Ovary (tissue), 9 donors: Measurements from ENCODE around the gene ARHGEF28. TPM values are rescaled to one million over a fixed set of nuclear protein-coding genes. Genes with fewer than 3 reads are reported as not detected.

Experiments
- DNase-seq, 5 donors: peaks; one replicate each; pipeline ENCODE4 v3.0.0-alpha.2; 2019 to 2020
- H3K27ac ChIP-seq, 2 donors: fragments of 200-600 bp; one replicate each; pipeline versions ENCODE4 v1.5.1 to v1.8.0; 2019 to 2022
- H3K27me3 ChIP-seq: fragments of 200-600 bp; one replicate; pipeline ENCODE4 v1.8.0; 2022
- H3K36me3 ChIP-seq: fragments of 200-600 bp; sonication (generic); one replicate; pipeline ENCODE4 v1.5.1; 2019
- H3K4me1 ChIP-seq: one replicate; pipeline ENCODE4 v1.8.1; 2013; ENCODE audit warnings: mild to moderate bottlenecking, moderate library complexity; ENCODE audit not compliant: insufficient read depth
- H3K4me3 ChIP-seq: fragments of 200-600 bp; sonication (generic); one replicate; pipeline ENCODE4 v1.5.1; 2017
- H3K9me3 ChIP-seq, 2 donors: fragments of 200-600 bp in 1 of 2; sonication (generic) in 1 of 2; one replicate each; pipeline versions ENCODE4 v1.5.1 to v1.8.1; 2013 to 2019; ENCODE audit warnings: mild to moderate bottlenecking in 1 of 2, moderate library complexity in 1 of 2
- CTCF ChIP-seq, 3 donors: fragments of 450-650 bp in 2 of 3; fragments of 200-600 bp in 1 of 3; IDR thresholded peaks; one replicate each; pipeline versions ENCODE4 v1.5.1 to v1.8.0; 2016 to 2022; ENCODE audit warnings: antibody characterized with exemption in 3 of 3, mild to moderate bottlenecking in 1 of 3
- EP300 ChIP-seq: sonication (generic); formaldehyde crosslinking; IDR thresholded peaks from one replicate; pipeline ENCODE4 v1.6.1; 2017; ENCODE audit warnings: antibody characterized with exemption
- POLR2A ChIP-seq: fragments of 450-650 bp; IDR thresholded peaks from one replicate; pipeline ENCODE4 v1.6.1; 2017; ENCODE audit warnings: antibody characterized with exemption, mild to moderate bottlenecking, moderate library complexity
- WGBS, 3 donors: extraction: QIAGEN DNeasy Blood & Tissue Kit in 1 of 3; methylation state at CpG; one replicate each; pipeline versions ENCODE4 v1.1.5 to v1.1.7; 2013 to 2017; 5-methylcytosine and 5-hydroxymethylcytosine counted together
- intact Hi-C, 4 donors: fragments of 100-400 bp; cut with DNase I; formaldehyde crosslinking; loops; one replicate each; pipeline versions ENCODE4 v1.11.0 to v1.15.1; 2022 to 2023
- polyA plus RNA-seq, 2 donors: library from polyadenylated mRNA; stranded (reverse); fragments of 200-250 nt in 1 of 2; fragments of 350-450 nt in 1 of 2; fragmentation: Illumina TruSeq in 1 of 2; extraction: RNeasy Lipid Tissue Mini Kit (QIAGEN cat#74804) in 1 of 2; gene quantifications; one replicate each; pipeline ENCODE4 v1.2.3, GENCODE V29; 2013 to 2014
- total RNA-seq, 7 donors: library from RNA; depleted of rRNA in 2 of 7; stranded (reverse); fragments of >200 nt in 2 of 7; fragmentation: NEBNext Ultra II Directional in 3 of 7; extraction: Animal tissue kit (Norgen Biotek cat#: 25700) in 3 of 7; gene quantifications; one replicate each; pipeline versions ENCODE4 v1.1.0 to v1.2.4, GENCODE V29; 2016 to 2023
- donor health status: DM: no; HTN: no; CAD: no; lungs with moderate emphysema.
- donor health status: DM: no; HTN: no; CAD: no.
- donor health status: Bipolar disorder and iron deficiency.
- donor health status: DM: yes; HTN: yes; CAD: no.
- donor health status: DM: no; HTN: no; CAD: no.
- donor health status: DM: yes; HTN: yes; CAD: no.

The ARHGEF28 gene
- total and polyA plus RNA-seq, 9 donors = 21.5 to 75.6 (median 35.0) TPM

- WGBS, 3 donors = 59 to 68% (median 61%) methylated on average over 4 of the region's 4 CpGs
- peak in 2 of 5 donors; percentile 27 to 60 for DNase-seq
- Histone ChIP-seq H3K27me3 (no peaks in the 10 kb centered on the region), H3K4me3 (no peak overlapping the region), H3K9me3 (no peaks in the 10 kb centered on the region), H3K4me1 (peaks cover 3% of the 10 kb centered on the region), H3K36me3 (no peaks in the 10 kb centered on the region), H3K27ac (no peak overlapping the region)
- intact Hi-C loops = loop anchor here in 3 of 4 donors (2.0 to 5.0 kb wide), 2 partner anchors 201 to 204 kb away; no protein-coding TSS in a partner anchor
- TF ChIP-seq EP300 = no peak
- TF ChIP-seq CTCF (IDR thresholded peaks at IDR 0.05) = peak; percentile 91 to 95 (median 95)
These were observed 34.8 kb upstream of the ARHGEF28 start for GRCh38 chr5:73591102-73591695.

GRCh38 chr5:73591698-73592501 is 34.1 kb upstream of the ARHGEF28 start:
- Histone ChIP-seq H3K27ac (no peak overlapping the region), H3K4me3 (no peak overlapping the region), H3K27me3 (no peaks in the 10 kb centered on the region), H3K9me3 (no peaks in the 10 kb centered on the region), H3K4me1 (peaks cover 3% of the 10 kb centered on the region), H3K36me3 (no peaks in the 10 kb centered on the region)
- DNase-seq = no peak
- 57 to 70% (median 70%) methylated on average over 4 of the region's 4 CpGs for WGBS, 3 donors
- intact Hi-C loops = loop anchor here in 3 of 4 donors (2.0 to 5.0 kb wide), 2 partner anchors 200 to 203 kb away; no protein-coding TSS in a partner anchor
- TF ChIP-seq POLR2A (no peak), CTCF (IDR thresholded peaks at IDR 0.05) (no peak), EP300 (no peak)

- no peak overlapping the region for H3K27ac ChIP-seq
- H3K9me3 ChIP-seq = no peaks in the 10 kb centered on the region
- H3K4me1 ChIP-seq = peaks cover 3% of the 10 kb centered on the region
- no peaks in the 10 kb centered on the region for H3K36me3 ChIP-seq
- DNase-seq = no peak
- intact Hi-C loops = loop anchor here in 2 of 4 donors (5.0 kb wide), 1 partner anchor 200 kb away; no protein-coding TSS in a partner anchor
- WGBS, 3 donors = 61 to 71% (median 67%) methylated on average over 1 of the region's 1 CpG
- no peak overlapping the region for H3K4me3 ChIP-seq
- TF ChIP-seq EP300 (no peak), CTCF (IDR thresholded peaks at IDR 0.05) (no peak), POLR2A (no peak)
- H3K27me3 ChIP-seq = no peaks in the 10 kb centered on the region
These were observed 33.4 kb upstream of the ARHGEF28 start for GRCh38 chr5:73592551-73592950.

- TF ChIP-seq CTCF (IDR thresholded peaks at IDR 0.05) (no peak), POLR2A (no peak), EP300 (no peak)
- intact Hi-C loops = loop anchor here in 1 of 4 donors (5.0 kb wide), 1 partner anchor 185 kb away; no protein-coding TSS in a partner anchor
- H3K27me3 ChIP-seq = no peaks in the 10 kb centered on the region
- H3K27ac ChIP-seq = no peak overlapping the region
- DNase-seq = no peak
- no peaks in the 10 kb centered on the region for H3K36me3 ChIP-seq
- no peaks in the 10 kb centered on the region for H3K9me3 ChIP-seq
- H3K4me1 ChIP-seq = no peaks in the 10 kb centered on the region
- H3K4me3 ChIP-seq = no peak overlapping the region
These were observed 29.2 kb upstream of the ARHGEF28 start for GRCh38 chr5:73596705-73597328.
